ENCODE data around the gene HCRTR2.

Gene HCRTR2

GRCh38 chr6:55319961-55320695, 145.8 kb downstream of the HCRTR2 start:
- no peak overlapping the region for H3K4me3 ChIP-seq
- no peak overlapping the region for H3K27ac ChIP-seq

- no peak overlapping the region for H3K4me3 ChIP-seq
These were observed 146.4 kb downstream of the HCRTR2 start for GRCh38 chr6:55320696-55321086.

GRCh38 chr6:55327169-55327568, 152.9 kb downstream of the HCRTR2 start, which contains the start of gene GFRAL:
TSS of gene GFRAL (plus strand) at chr6:55327469. CDS start at chr6:55327555, 86 bp downstream.
- no peak within 1 kb of the TSS for H3K27ac ChIP-seq

More at GRCh38 chr6:55320696-55321086, 146.4 kb downstream of the HCRTR2 start:
- no peak overlapping the region for H3K27ac ChIP-seq

More at GRCh38 chr6:55327169-55327568, 152.9 kb downstream of the HCRTR2 start, which contains the start of gene GFRAL:
- no peak within 1 kb of the TSS for H3K4me3 ChIP-seq
